K562 (cell line): ENCODE results near the gene CACNA1I. TPM values are rescaled to one million over a fixed set of nuclear protein-coding genes. Genes with fewer than 3 reads are reported as not detected.

Experiments used
- ATAC-seq: fragments of 200-7000 bp; cut with Tn5 transposase; 3 replicates; pipeline ENCODE4 v1.9.1; 2020; ENCODE audit warnings: moderate library complexity
- BruUV-seq: library from RNA; stranded (reverse); fragments of 400-500 nt; replicated peaks from 2 replicates; lab custom pipeline; 2021; lab: Mats Ljungman, UMichigan
- CTCF ChIA-PET: fragments of 300-600 bp; formaldehyde crosslinking; extraction: SDS; loops from one replicate; lab custom pipeline; 2021; ENCODE audit warnings: low intra/inter-chr PET ratio; lab: Yijun Ruan, JAX
- POLR2A ChIA-PET: fragments of 300-600, 350-650 bp; sonication (Branson Sonifier 250); formaldehyde crosslinking; extraction: SDS; loops from one replicate; lab custom pipeline; 2021; ENCODE audit warnings: antibody characterized with exemption, inconsistent platforms; lab: Yijun Ruan, JAX
- DNase-seq, 4 experiments: peaks; one replicate each; pipeline versions ENCODE4 v3.0.0 to v3.0.0-alpha.2; 2011 to 2018; ENCODE audit warnings: low spot score in 3 of 4, mixed read lengths in 3 of 4; ENCODE audit errors: extremely low read depth in 1 of 4
- FAIRE-seq: peaks from 2 replicates; lab custom pipeline; 2011; peaks lifted over from hg19 to GRCh38; lab: Jason Lieb, UNC
- H2AFZ ChIP-seq: 2 replicates; pipeline ENCODE4 v1.6.0; 2011; ENCODE audit warnings: low read depth, low read length, control low read depth, inconsistent platforms
- H3K27ac ChIP-seq: fragments of 200-600 bp; 3 replicates; pipeline ENCODE4 v1.8.0; 2011; ENCODE audit warnings: low read depth, mild to moderate bottlenecking, control low read depth, inconsistent platforms, low read length, moderate library complexity, mixed read lengths; ENCODE audit errors: extremely low read depth
- H3K27me3 ChIP-seq, 2 experiments: fragments of 300-600 bp in 1 of 2; 2 replicates in 1 of 2; 3 replicates in 1 of 2; pipeline versions ENCODE4 v1.6.0 to v1.8.0; 2011; ENCODE audit warnings: inconsistent platforms in 2 of 2, low read length in 2 of 2, mild to moderate bottlenecking in 1 of 2, mixed read lengths in 1 of 2, moderate library complexity in 1 of 2; ENCODE audit not compliant: control insufficient read depth in 2 of 2, insufficient read depth in 2 of 2
- H3K36me3 ChIP-seq: fragments of 300-600 bp; 3 replicates; pipeline ENCODE4 v1.8.0; 2011; ENCODE audit warnings: mild to moderate bottlenecking, low read length, inconsistent platforms; ENCODE audit not compliant: control insufficient read depth, insufficient read depth
- H3K4me1 ChIP-seq, 2 experiments: fragments of 200-600 bp in 1 of 2; replicated peaks in 1 of 2; 2 replicates in 1 of 2; 3 replicates in 1 of 2; pipeline versions ENCODE4 v1.5.1 to v1.8.0; 2011; ENCODE audit warnings: inconsistent platforms in 2 of 2, low read length in 2 of 2, mild to moderate bottlenecking in 1 of 2, mixed read lengths in 1 of 2, moderate library complexity in 1 of 2; ENCODE audit not compliant: control insufficient read depth in 2 of 2, insufficient read depth in 2 of 2
- H3K4me2 ChIP-seq: 2 replicates; pipeline ENCODE4 v1.6.1; 2011; ENCODE audit warnings: low read length, control low read depth, inconsistent platforms, mixed read lengths; ENCODE audit not compliant: insufficient read depth
- H3K4me3 ChIP-seq: fragments of 200-600 bp; sonication (generic), shearing (Covaris generic); 2 replicates; pipeline ENCODE4 v1.5.1; 2016; ENCODE audit warnings: control low read depth, inconsistent platforms
- H3K79me2 ChIP-seq: fragments of 200-600 bp; 3 replicates; pipeline ENCODE4 v1.8.0; 2011; ENCODE audit warnings: low read length, inconsistent platforms; ENCODE audit not compliant: control insufficient read depth, insufficient read depth
- H3K9ac ChIP-seq, 2 experiments: 2 replicates each; pipeline versions ENCODE4 v1.6.0 to v1.6.1; 2011; ENCODE audit warnings: low read depth in 2 of 2, low read length in 2 of 2, control low read depth in 1 of 2, inconsistent platforms in 1 of 2, mild to moderate bottlenecking in 1 of 2, mixed read lengths in 1 of 2; ENCODE audit not compliant: insufficient read depth in 1 of 2
- H3K9me1 ChIP-seq: one replicate; pipeline ENCODE4 v1.6.0; 2011; ENCODE audit warnings: inconsistent platforms, mild to moderate bottlenecking, low read length, moderate library complexity; ENCODE audit not compliant: control insufficient read depth, insufficient read depth
- H3K9me3 ChIP-seq: replicated peaks from 2 replicates; pipeline ENCODE4 v1.5.1; 2011; ENCODE audit warnings: low read depth, low read length, inconsistent platforms; ENCODE audit not compliant: control insufficient read depth, insufficient read depth
- H4K20me1 ChIP-seq: replicated peaks from 2 replicates; pipeline ENCODE4 v1.6.1; 2011; ENCODE audit warnings: low read length, inconsistent platforms, mixed read lengths; ENCODE audit not compliant: control insufficient read depth, insufficient read depth
- GABPB2 ChIP-seq: fragments of 250-450 bp; sonication (Bioruptor Pico); conservative IDR thresholded peaks from 2 replicates; pipeline ENCODE4 v1.5.1; 2021; ENCODE audit warnings: mild to moderate bottlenecking
- HCFC1 ChIP-seq: IDR thresholded peaks from 2 replicates; pipeline ENCODE4 v1.6.1; 2012; ENCODE audit warnings: low read depth, low read length, improper control_type of control experiment
- IRF2 ChIP-seq: sonication (generic); formaldehyde crosslinking; IDR thresholded peaks from 2 replicates; pipeline ENCODE4 v1.8.1; 2022; ENCODE audit warnings: mild to moderate bottlenecking, missing genetic modification reagents
- NUFIP1 ChIP-seq: fragments of 450-650 bp; IDR thresholded peaks from 2 replicates; pipeline ENCODE4 v1.6.1; 2018; ENCODE audit not compliant: partially characterized antibody
- RBM25 ChIP-seq: fragments of 200-400 bp; formaldehyde crosslinking; IDR thresholded peaks from 2 replicates; pipeline ENCODE4 v1.6.1; 2018; ENCODE audit warnings: low read length, low read depth, moderate library complexity; ENCODE audit not compliant: severe bottlenecking
- U2AF2 ChIP-seq: fragments of 200-400 bp; formaldehyde crosslinking; optimal IDR thresholded peaks from 2 replicates; pipeline ENCODE3; 2017; ENCODE audit warnings: low read depth, mild to moderate bottlenecking, low read length
- ZNF384 ChIP-seq: IDR thresholded peaks from 2 replicates; pipeline ENCODE4 v1.6.1; 2012; ENCODE audit warnings: low read depth, low read length, improper control_type of control experiment
- WGBS: fragments of 100-300 bp; shearing (Covaris generic); methylation state at CpG from one replicate; pipeline ENCODE4 v1.1.6; 2016; ENCODE audit warnings: low coverage, mixed read lengths; ENCODE audit not compliant: insufficient coverage; ENCODE audit errors: missing lambda C conversion rate; 5-methylcytosine and 5-hydroxymethylcytosine counted together
- in situ Hi-C: fragments of 300-500 bp; cut with MboI; formaldehyde crosslinking; loops from 4 replicates; pipeline ENCODE4 v1.15.0; 2018; ENCODE audit warnings: inconsistent platforms, mixed read lengths
- intact Hi-C: fragments of 100-400 bp; cut with micrococcal nuclease; formaldehyde crosslinking; loops from 2 replicates; pipeline ENCODE4 v1.14.2; 2022
- polyA plus RNA-seq, 8 experiments: library from polyadenylated mRNA; depleted of rRNA in 4 of 8; stranded (reverse) in 5 of 8; unstranded in 3 of 8; fragments of >200 nt; fragmentation: Nextera tagmentation in 2 of 8; fragmentation: Illumina TruSeq in 1 of 8; extraction: Ambion mirVana in 2 of 8; extraction: Trizol in 1 of 8; gene quantifications; 2 replicates each; pipeline versions ENCODE4 v1.2.1 to v1.2.3, GENCODE V29; 2011 to 2014; ENCODE audit warnings: inconsistent platforms in 1 of 8, missing spikeins in 1 of 8
- total RNA-seq, 7 experiments: library from RNA; depleted of rRNA in 6 of 7; stranded (reverse); fragments of >200 nt in 6 of 7; fragmentation: Illumina TruSeq in 2 of 7; extraction: Trizol in 2 of 7; gene quantifications; 2 replicates each; pipeline versions ENCODE4 v1.2.1 to v1.2.3, GENCODE V29; 2011 to 2021; ENCODE audit warnings: low replicate concordance in 1 of 7
- TF ChIP-seq, protein P1 (sequence below): fragments of 200-400 bp; formaldehyde crosslinking; IDR thresholded peaks from 2 replicates; pipeline ENCODE4 v1.6.1; 2017; ENCODE audit warnings: mild to moderate bottlenecking, low read depth, low read length, moderate library complexity
- TF ChIP-seq, protein P2 (sequence below): sonication (generic); formaldehyde crosslinking; IDR thresholded peaks from 2 replicates; pipeline ENCODE4 v1.9.0; 2022; ENCODE audit warnings: mild to moderate bottlenecking, missing genetic modification reagents

Gene CACNA1I
- total and polyA plus RNA-seq, 9 of the 15 experiments (the other 6 are each of a cell fraction or from before 2014, with no cell fraction given), result 0.01 to 0.79 (median 0.32) TPM; not detected in 1

DNA sequence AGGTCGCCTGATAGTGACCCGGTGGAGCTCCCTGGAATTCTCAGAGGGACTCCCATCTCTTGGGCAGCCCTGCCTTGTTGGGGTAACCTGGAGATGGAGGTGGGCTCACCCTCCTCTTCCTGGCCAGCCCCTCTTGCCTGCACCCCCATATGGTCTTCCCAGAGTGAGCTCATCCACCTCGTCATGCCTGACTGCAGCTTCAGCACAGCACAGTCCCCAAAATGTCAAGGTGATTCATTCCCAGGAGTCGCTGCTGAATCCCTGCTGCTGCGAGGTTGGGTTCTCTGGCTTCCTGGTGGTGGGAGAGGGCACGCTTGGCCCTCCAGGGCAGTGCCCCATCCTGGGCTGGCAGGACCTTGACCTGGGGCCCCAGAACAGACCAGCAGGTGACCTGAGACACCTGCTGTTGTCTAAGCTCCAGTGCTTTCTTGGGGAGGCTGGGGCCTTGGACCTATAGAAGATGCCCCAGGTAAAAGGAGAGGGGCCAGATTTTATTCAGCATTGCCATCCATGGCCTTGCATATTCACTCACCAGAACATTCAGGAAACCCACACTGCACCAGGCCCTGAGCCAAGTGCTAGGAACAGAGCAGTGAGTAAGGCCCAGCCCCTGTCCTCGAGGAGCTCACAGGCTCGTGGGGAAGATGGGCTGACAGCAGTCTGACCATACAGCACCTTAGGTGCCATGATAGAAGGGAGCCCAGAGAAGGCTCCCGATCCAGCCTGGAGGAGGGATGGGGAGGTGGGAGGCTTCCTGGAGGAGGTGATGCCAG, 72.9 kb downstream of the CACNA1I start:
- no peaks in the 10 kb centered on the region for H3K27me3 ChIP-seq
- peaks cover 0 to 15% of the 10 kb centered on the region in 2 experiments; a peak in 2 of 5 replicates for H3K4me1 ChIP-seq
- CTCF ChIA-PET, result no interaction called here
- intact Hi-C loops, result no loop called here
- no peak for TF ChIP-seq U2AF2
- TF ChIP-seq, protein P1, sequence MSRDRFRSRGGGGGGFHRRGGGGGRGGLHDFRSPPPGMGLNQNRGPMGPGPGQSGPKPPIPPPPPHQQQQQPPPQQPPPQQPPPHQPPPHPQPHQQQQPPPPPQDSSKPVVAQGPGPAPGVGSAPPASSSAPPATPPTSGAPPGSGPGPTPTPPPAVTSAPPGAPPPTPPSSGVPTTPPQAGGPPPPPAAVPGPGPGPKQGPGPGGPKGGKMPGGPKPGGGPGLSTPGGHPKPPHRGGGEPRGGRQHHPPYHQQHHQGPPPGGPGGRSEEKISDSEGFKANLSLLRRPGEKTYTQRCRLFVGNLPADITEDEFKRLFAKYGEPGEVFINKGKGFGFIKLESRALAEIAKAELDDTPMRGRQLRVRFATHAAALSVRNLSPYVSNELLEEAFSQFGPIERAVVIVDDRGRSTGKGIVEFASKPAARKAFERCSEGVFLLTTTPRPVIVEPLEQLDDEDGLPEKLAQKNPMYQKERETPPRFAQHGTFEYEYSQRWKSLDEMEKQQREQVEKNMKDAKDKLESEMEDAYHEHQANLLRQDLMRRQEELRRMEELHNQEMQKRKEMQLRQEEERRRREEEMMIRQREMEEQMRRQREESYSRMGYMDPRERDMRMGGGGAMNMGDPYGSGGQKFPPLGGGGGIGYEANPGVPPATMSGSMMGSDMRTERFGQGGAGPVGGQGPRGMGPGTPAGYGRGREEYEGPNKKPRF, result no peak
- no peak for TF ChIP-seq ZNF384
- TF ChIP-seq IRF2 (CRISPR knock-in tag), result no peak
- TF ChIP-seq GABPB2 (CRISPR knock-in tag), result no peak
- no peak for TF ChIP-seq HCFC1
- TF ChIP-seq NUFIP1, result no peak
- no peak for TF ChIP-seq RBM25
- TF ChIP-seq, protein P2, sequence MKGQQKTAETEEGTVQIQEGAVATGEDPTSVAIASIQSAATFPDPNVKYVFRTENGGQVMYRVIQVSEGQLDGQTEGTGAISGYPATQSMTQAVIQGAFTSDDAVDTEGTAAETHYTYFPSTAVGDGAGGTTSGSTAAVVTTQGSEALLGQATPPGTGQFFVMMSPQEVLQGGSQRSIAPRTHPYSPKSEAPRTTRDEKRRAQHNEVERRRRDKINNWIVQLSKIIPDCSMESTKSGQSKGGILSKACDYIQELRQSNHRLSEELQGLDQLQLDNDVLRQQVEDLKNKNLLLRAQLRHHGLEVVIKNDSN, result no peak
- in situ Hi-C loops, result no loop called here
- H3K27ac ChIP-seq, result no peak overlapping the region
- H3K4me2 ChIP-seq, result no peak overlapping the region
- no peaks in the 10 kb centered on the region for H4K20me1 ChIP-seq
- H3K9me1 ChIP-seq, result no peaks in the 10 kb centered on the region
- H3K4me3 ChIP-seq, result no peak overlapping the region
- 20% methylated on average over 7 of the region's 9 CpGs for WGBS
- no peak overlapping the region for H3K9ac ChIP-seq
- FAIRE-seq (no peak), DNase-seq (no peak), ATAC-seq (no peak)
- no peaks in the 10 kb centered on the region for H3K79me2 ChIP-seq
- 0 out of 2 replicates have a peak, but pooled peaks cover 2% of the 10 kb centered on the region for H3K9me3 ChIP-seq
- H2AFZ ChIP-seq, result no peak overlapping the region
- no TSS peak for BruUV-seq
- H3K36me3 ChIP-seq, result no peaks in the 10 kb centered on the region
- POLR2A ChIA-PET, result no interaction called here
